Measurements from ENCODE around the gene SOBP.

- TF ChIP-seq CTCF (IDR thresholded peaks at IDR 0.05): no peak
- TF ChIP-seq POLR2A (IDR thresholded peaks at IDR 0.05): no peak
- peak in 1 of 2 donors; percentile 47 for TF ChIP-seq POLR2AphosphoS5 (IDR thresholded peaks at IDR 0.05)
- no peak for TF ChIP-seq EP300 (IDR thresholded peaks at IDR 0.05)
Observed at GRCh38 chr6:107670792-107671199, 180.9 kb downstream of the SOBP start.

Data from upper lobe of left lung (tissue), 4 donors.